ENCODE measurements around the gene TUT4. TPM values are rescaled to one million over a fixed set of nuclear protein-coding genes. Genes with fewer than 3 reads are reported as not detected.

The TUT4 gene
- total RNA-seq, 2 experiments from 2014 or later = 51.6 to 59.0 TPM

- H3K4me3 Mint-ChIP-seq = no peak overlapping the region
- intact Hi-C loops (cut with micrococcal nuclease) = no loop called here
- TF ChIP-seq, protein P1, sequence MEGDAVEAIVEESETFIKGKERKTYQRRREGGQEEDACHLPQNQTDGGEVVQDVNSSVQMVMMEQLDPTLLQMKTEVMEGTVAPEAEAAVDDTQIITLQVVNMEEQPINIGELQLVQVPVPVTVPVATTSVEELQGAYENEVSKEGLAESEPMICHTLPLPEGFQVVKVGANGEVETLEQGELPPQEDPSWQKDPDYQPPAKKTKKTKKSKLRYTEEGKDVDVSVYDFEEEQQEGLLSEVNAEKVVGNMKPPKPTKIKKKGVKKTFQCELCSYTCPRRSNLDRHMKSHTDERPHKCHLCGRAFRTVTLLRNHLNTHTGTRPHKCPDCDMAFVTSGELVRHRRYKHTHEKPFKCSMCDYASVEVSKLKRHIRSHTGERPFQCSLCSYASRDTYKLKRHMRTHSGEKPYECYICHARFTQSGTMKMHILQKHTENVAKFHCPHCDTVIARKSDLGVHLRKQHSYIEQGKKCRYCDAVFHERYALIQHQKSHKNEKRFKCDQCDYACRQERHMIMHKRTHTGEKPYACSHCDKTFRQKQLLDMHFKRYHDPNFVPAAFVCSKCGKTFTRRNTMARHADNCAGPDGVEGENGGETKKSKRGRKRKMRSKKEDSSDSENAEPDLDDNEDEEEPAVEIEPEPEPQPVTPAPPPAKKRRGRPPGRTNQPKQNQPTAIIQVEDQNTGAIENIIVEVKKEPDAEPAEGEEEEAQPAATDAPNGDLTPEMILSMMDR (IDR thresholded peaks at IDR 0.05) = no peak
- DNase-seq = no peak
- H3K4me1 Mint-ChIP-seq (ENCODE audit: low read depth) = peaks cover 14% of the 10 kb centered on the region
- H3K27ac Mint-ChIP-seq = no peak overlapping the region
- H3K36me3 Mint-ChIP-seq (ENCODE audit: low read depth) = no peaks in the 10 kb centered on the region
- ChIA-PET POLR2A (interaction anchor here (0.8 to 1.2 kb wide), 5 partner anchors 9 to 164 kb away, joined by 3 to 7 read pairs (median 3); no protein-coding TSS in a partner anchor), CTCF (interaction anchor here (0.7 to 1.1 kb wide), 6 partner anchors 12 to 675 kb away, joined by 3 to 5 read pairs (median 4); no protein-coding TSS in a partner anchor)
- ATAC-seq = peak; percentile 53
- no peaks in the 10 kb centered on the region for H3K9me3 Mint-ChIP-seq
- H3K27me3 Mint-ChIP-seq = no peaks in the 10 kb centered on the region
Observed at GRCh38 chr1:52567943-52568342, 15.1 kb upstream of the TUT4 start.

DNA sequence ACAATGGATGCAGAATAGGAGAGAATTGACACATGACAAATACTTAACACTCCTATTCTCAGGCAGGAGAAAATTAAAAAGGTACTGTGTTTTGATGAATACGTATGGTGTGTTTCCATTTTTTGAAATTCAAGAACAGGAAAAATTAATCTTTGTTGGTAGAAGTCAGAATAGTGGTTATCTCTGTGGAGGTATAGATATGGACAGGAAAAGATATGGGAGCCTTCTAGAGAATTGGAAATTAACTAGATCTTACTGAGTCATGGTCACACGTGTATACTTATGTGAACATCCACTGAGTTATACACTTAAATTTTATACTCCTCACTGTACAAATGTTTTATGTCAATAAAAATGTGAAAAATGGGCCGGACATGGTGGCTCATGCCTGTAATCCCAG lies 9.9 kb upstream of the TUT4 start:
- H3K36me3 Mint-ChIP-seq (ENCODE audit: low read depth) = no peaks in the 10 kb centered on the region
- ATAC-seq = no peak
- H3K27me3 Mint-ChIP-seq = no peaks in the 10 kb centered on the region
- no peak overlapping the region for H3K4me3 Mint-ChIP-seq
- TF ChIP-seq, protein P1 (IDR thresholded peaks at IDR 0.05) = no peak
- DNase-seq = no peak
- H3K4me1 Mint-ChIP-seq (ENCODE audit: low read depth) = no peaks in the 10 kb centered on the region
- H3K9me3 Mint-ChIP-seq = no peaks in the 10 kb centered on the region
- POLR2A ChIA-PET = no interaction called here
- intact Hi-C loops (cut with micrococcal nuclease) = no loop called here
- CTCF ChIA-PET = no interaction called here
- no peak overlapping the region for H3K27ac Mint-ChIP-seq

DNA sequence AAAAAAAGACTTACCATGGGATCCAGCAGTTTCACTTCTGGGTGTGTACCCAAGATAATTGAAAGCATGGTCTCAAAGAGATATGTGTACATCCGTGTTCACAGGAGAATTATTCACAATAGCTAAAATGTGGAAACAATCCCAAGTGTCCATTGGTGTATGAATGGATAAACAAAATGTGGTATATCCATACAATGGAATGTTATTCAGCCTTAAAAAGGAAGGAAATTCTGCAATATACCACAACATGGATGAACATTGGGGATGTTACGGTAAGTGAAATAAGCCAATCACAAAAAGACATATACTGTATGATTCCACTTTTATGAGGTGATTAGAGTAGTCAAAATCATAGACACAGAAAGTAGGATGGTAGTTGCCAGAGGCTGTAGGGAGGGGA lies 7.0 kb upstream of the TUT4 start:
- CTCF ChIA-PET = no interaction called here
- Mint-ChIP-seq H3K36me3 (ENCODE audit: low read depth) (no peaks in the 10 kb centered on the region), H3K4me3 (no peak overlapping the region), H3K9me3 (no peaks in the 10 kb centered on the region), H3K27ac (no peak overlapping the region), H3K27me3 (no peaks in the 10 kb centered on the region), H3K4me1 (ENCODE audit: low read depth) (peaks cover 4% of the 10 kb centered on the region)
- TF ChIP-seq, protein P1 (IDR thresholded peaks at IDR 0.05) = no peak
- no peak for DNase-seq
- POLR2A ChIA-PET = no interaction called here
- intact Hi-C loops (cut with micrococcal nuclease) = loop anchor here (10.0 kb wide), 1 partner anchor 135 kb away; no protein-coding TSS in a partner anchor
- no peak for ATAC-seq

GRCh38 chr1:52558941-52559340 lies 6.0 kb upstream of the TUT4 start:
- ChIA-PET POLR2A (no interaction called here), CTCF (no interaction called here)
- Mint-ChIP-seq H3K36me3 (ENCODE audit: low read depth) (no peaks in the 10 kb centered on the region), H3K27me3 (no peaks in the 10 kb centered on the region), H3K27ac (no peak overlapping the region), H3K4me1 (ENCODE audit: low read depth) (peaks cover 11% of the 10 kb centered on the region), H3K9me3 (no peaks in the 10 kb centered on the region), H3K4me3 (no peak overlapping the region)
- no peak for DNase-seq
- TF ChIP-seq, protein P1 (IDR thresholded peaks at IDR 0.05) = no peak
- ATAC-seq = no peak
- intact Hi-C loops (cut with micrococcal nuclease) = loop anchor here (10.0 kb wide), 1 partner anchor 134 kb away; no protein-coding TSS in a partner anchor

DNA sequence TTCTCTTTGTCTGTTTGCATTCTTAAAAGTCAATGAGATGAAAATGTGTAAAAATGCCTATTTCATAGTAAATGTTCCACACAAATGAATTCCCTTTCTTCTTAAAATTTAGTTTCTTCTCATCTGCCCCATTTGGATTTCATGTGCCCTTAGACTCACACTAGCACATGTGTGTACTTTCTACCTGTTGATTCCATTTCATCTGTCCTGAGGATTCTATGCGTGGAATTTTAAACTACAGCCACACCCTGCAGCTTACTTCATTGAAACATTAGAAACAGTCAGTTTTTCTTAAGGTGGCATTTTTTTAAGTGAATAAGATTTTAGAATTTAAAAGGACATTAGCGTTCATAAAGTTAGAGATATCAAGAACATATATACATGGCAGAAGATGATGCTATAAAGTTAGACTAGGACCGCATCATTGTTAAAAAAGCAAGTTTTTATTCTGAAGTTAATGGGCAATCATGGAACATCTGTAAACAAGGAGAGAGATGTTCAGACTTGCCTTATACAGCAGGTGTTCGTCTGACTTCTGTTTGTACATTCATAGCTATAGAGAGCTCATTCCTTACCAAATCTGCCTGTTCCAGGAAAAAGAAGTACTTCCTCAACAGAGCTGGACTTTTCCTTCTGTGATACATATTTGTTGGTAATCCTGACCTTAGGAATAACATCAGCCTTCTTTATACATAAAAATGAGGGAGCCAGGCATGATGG lies 3.9 kb upstream of the TUT4 start:
- no peaks in the 10 kb centered on the region for H3K9me3 Mint-ChIP-seq
- intact Hi-C loops (cut with micrococcal nuclease) = loop anchor here (10.0 kb wide), 1 partner anchor 132 kb away; no protein-coding TSS in a partner anchor
- H3K4me1 Mint-ChIP-seq (ENCODE audit: low read depth) = peaks cover 12% of the 10 kb centered on the region
- H3K27me3 Mint-ChIP-seq = no peaks in the 10 kb centered on the region
- no peak overlapping the region for H3K27ac Mint-ChIP-seq
- POLR2A ChIA-PET = no interaction called here
- no peaks in the 10 kb centered on the region for H3K36me3 Mint-ChIP-seq (ENCODE audit: low read depth)
- CTCF ChIA-PET = no interaction called here
- TF ChIP-seq, protein P1 (IDR thresholded peaks at IDR 0.05) = no peak
- DNase-seq = no peak
- no peak overlapping the region for H3K4me3 Mint-ChIP-seq
- no peak for ATAC-seq
